ENCODE results near the gene PGM1. TPM values are rescaled to one million over a fixed set of nuclear protein-coding genes. Genes with fewer than 3 reads are reported as not detected.

PGM1 gene
- total and polyA plus RNA-seq, 2 experiments from 2014 or later, result 118 to 128 TPM

DNA sequence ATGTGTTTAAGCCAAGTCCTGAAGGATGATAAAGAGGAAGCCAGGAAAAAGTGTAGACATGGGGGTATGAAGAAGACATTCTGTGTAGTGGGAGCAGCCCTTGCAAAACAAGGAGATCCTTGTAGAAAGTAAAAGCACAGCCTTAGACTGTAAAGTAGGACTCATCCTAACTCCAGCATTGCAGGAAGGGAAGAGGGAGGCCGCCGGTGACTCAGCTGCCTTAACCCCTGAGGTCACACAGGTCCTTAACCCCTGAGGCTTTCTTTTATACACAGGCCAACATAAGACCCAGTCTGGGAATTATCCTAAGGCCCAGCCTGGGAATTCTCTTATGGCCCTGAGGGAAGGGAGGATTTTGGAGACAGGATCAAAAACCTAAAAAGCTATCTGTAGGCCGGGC lies 18.0 kb downstream of the PGM1 start:
- 89 to 97% methylated on average over 3 of the region's 3 CpGs for WGBS, 2 experiments (ENCODE audit: low coverage in 1 of 2, low lambda C conversion rate in 2 of 2, missing lambda C conversion rate in 2 of 2)
- TF ChIP-seq EZH2 (IDR thresholded peaks at IDR 0.05; ENCODE audit: insufficient read depth, poor library complexity, severe bottlenecking) (no peak), EZH2phosphoT487 (IDR thresholded peaks at IDR 0.05; ENCODE audit: insufficient read depth, low read depth) (no peak)
- Histone ChIP-seq H3K9ac (no peak overlapping the region), H3K9me3 (ENCODE audit: low read depth) (no peaks in the 10 kb centered on the region), H3K79me2 (ENCODE audit: insufficient read depth) (peaks cover 56% of the 10 kb centered on the region), H3F3A (ENCODE audit: insufficient read depth) (no peaks in the 10 kb centered on the region), H3K36me3 (ENCODE audit: low read depth) (no peaks in the 10 kb centered on the region), H4K20me1 (ENCODE audit: insufficient read depth) (no peaks in the 10 kb centered on the region), H3K4me3 (no peak overlapping the region), H3K4me1 (ENCODE audit: insufficient read depth) (0 out of 2 replicates have a peak, but pooled peaks cover 3% of the 10 kb centered on the region), H3K9me2 (ENCODE audit: insufficient read depth) (no peaks in the 10 kb centered on the region), H3K27me3 (replicated peaks; ENCODE audit: insufficient read depth) (no peaks in the 10 kb centered on the region), H3K4me2 (ENCODE audit: unreplicated experiment) (no peak overlapping the region), H2AFZ (no peak overlapping the region), H3K27ac (no peak overlapping the region)
- DNase-seq, result no peak
- in situ Hi-C loops (cut with MboI), result loop anchor here (25.0 kb wide), 1 partner anchor 626 kb away; no protein-coding TSS in a partner anchor

DNA sequence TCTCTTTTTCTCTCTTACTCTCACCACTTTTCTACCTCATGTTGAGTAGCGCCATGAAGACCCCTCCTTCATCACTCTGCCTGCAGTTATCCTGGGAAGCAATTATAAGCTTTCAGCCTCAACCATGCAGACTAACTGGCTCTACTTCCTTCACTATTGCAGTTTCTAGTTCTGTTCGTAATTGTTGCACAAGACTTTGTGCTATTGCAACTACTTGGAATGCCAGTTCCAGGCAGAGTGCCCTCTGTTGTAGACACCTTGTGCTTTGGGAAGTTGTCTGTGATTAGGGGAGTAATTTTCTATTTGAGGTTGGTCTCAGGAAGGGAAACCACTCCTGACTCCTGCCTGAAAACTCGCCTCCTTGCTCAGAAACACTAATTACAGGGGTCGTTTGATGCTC lies 19.4 kb downstream of the PGM1 start:
- no peaks in the 10 kb centered on the region for H3F3A ChIP-seq (ENCODE audit: insufficient read depth)
- no peaks in the 10 kb centered on the region for H3K9me2 ChIP-seq (ENCODE audit: insufficient read depth)
- H3K79me2 ChIP-seq (ENCODE audit: insufficient read depth), result peaks cover 56% of the 10 kb centered on the region
- no peak overlapping the region for H2AFZ ChIP-seq
- no peaks in the 10 kb centered on the region for H3K9me3 ChIP-seq (ENCODE audit: low read depth)
- H3K4me1 ChIP-seq (ENCODE audit: insufficient read depth), result peaks cover 3% of the 10 kb centered on the region
- no peaks in the 10 kb centered on the region for H3K36me3 ChIP-seq (ENCODE audit: low read depth)
- H4K20me1 ChIP-seq (ENCODE audit: insufficient read depth), result no peaks in the 10 kb centered on the region
- TF ChIP-seq EZH2phosphoT487 (IDR thresholded peaks at IDR 0.05; ENCODE audit: insufficient read depth, low read depth), result no peak
- peak; percentile 54 for DNase-seq
- in situ Hi-C loops (cut with MboI), result loop anchor here (25.0 kb wide), 1 partner anchor 625 kb away; no protein-coding TSS in a partner anchor
- H3K4me3 ChIP-seq, result no peak overlapping the region
- WGBS, 2 experiments (ENCODE audit: low coverage in 1 of 2, low lambda C conversion rate in 2 of 2, missing lambda C conversion rate in 2 of 2), result 77 to 81% methylated on average over 4 of the region's 4 CpGs
- H3K27me3 ChIP-seq (replicated peaks; ENCODE audit: insufficient read depth), result no peaks in the 10 kb centered on the region
- no peak overlapping the region for H3K4me2 ChIP-seq (ENCODE audit: unreplicated experiment)
- no peak overlapping the region for H3K27ac ChIP-seq
- no peak overlapping the region for H3K9ac ChIP-seq

DNA sequence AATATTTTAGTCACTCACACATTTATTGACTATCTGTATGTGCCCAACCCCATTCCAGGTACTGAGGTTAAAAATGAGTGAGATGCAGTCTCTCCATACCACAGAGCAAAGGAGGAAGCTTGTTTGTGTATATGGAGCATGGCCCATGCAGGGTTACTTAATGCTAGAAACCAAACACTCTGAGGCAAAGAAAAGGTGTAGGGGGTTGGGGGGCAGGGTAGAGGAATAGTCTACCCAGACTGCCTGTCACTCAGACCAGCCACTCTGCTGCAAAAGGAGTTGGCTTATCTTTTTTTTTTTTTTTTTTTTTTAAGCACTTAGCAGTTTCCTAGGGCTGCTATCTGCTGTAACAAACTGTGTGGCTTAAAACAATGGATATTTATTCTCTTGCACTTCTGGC lies 19.8 kb downstream of the PGM1 start:
- Histone ChIP-seq H3K4me2 (ENCODE audit: unreplicated experiment) (no peak overlapping the region), H3K9ac (no peak overlapping the region), H3K36me3 (ENCODE audit: low read depth) (no peaks in the 10 kb centered on the region), H2AFZ (no peak overlapping the region), H3K9me3 (ENCODE audit: low read depth) (no peaks in the 10 kb centered on the region), H4K20me1 (ENCODE audit: insufficient read depth) (no peaks in the 10 kb centered on the region), H3K9me2 (ENCODE audit: insufficient read depth) (no peaks in the 10 kb centered on the region), H3F3A (ENCODE audit: insufficient read depth) (peaks cover 4% of the 10 kb centered on the region; the same call in 1 of the 2 replicates), H3K27me3 (replicated peaks; ENCODE audit: insufficient read depth) (no peaks in the 10 kb centered on the region), H3K79me2 (ENCODE audit: insufficient read depth) (peaks cover 53% of the 10 kb centered on the region), H3K27ac (no peak overlapping the region), H3K4me1 (ENCODE audit: insufficient read depth) (peaks cover 7% of the 10 kb centered on the region), H3K4me3 (no peak overlapping the region)
- in situ Hi-C loops (cut with MboI), result loop anchor here (25.0 kb wide), 1 partner anchor 624 kb away; no protein-coding TSS in a partner anchor
- DNase-seq, result no peak
- TF ChIP-seq EZH2 (IDR thresholded peaks at IDR 0.05; ENCODE audit: insufficient read depth, poor library complexity, severe bottlenecking) (no peak), EZH2phosphoT487 (IDR thresholded peaks at IDR 0.05; ENCODE audit: insufficient read depth, low read depth) (no peak)

DNA sequence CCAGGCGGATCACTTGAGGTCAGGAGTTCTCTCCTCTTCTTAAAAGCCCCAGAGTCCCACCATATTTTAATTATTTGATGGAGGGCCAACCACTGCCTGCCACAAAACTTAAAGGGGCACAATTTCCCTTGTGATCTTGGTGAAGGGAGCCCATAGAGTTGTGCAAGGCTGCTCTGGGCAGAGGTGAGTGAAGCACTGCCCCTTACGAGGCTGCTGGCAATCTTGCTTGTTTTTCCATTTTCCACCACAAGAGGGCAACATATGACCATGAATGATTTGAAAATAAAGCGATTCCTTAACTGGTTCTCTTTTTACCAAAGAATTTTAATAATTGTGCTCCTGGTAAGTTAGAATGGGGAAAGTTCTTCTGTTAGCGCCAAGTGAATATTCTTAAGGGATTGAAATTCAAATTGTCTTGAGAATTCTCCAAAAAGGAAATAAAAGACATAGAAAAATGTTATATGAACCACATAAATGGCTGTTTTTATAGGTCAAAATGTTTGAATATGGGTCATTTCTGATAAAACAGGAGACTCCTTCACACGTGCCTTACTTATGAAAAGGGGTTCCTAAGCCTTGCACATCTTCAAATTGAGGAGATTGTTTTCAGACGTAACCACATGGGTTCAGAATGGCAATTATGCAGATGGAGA lies 22.7 kb downstream of the PGM1 start:
- WGBS, 2 experiments (ENCODE audit: low coverage in 1 of 2, low lambda C conversion rate in 2 of 2, missing lambda C conversion rate in 2 of 2), result 31 to 40% methylated on average over 6 of the region's 6 CpGs
- no peaks in the 10 kb centered on the region for H4K20me1 ChIP-seq (ENCODE audit: insufficient read depth)
- in situ Hi-C loops (cut with MboI), result loop anchor here (25.0 kb wide), 1 partner anchor 621 kb away; no protein-coding TSS in a partner anchor

More for the DNA sequence above, 22.7 kb downstream of the PGM1 start:
- Histone ChIP-seq H3K4me3 (no peak overlapping the region), H3K27me3 (replicated peaks; ENCODE audit: insufficient read depth) (no peaks in the 10 kb centered on the region), H3F3A (ENCODE audit: insufficient read depth) (peaks cover 4% of the 10 kb centered on the region; the same call in 1 of the 2 replicates), H3K4me2 (ENCODE audit: unreplicated experiment) (no peak overlapping the region), H3K9me2 (ENCODE audit: insufficient read depth) (no peaks in the 10 kb centered on the region), H3K4me1 (ENCODE audit: insufficient read depth) (peaks cover 13% of the 10 kb centered on the region), H3K9me3 (ENCODE audit: low read depth) (no peaks in the 10 kb centered on the region), H2AFZ (no peak overlapping the region), H3K79me2 (ENCODE audit: insufficient read depth) (peaks cover 37% of the 10 kb centered on the region), H3K9ac (no peak overlapping the region), H3K36me3 (ENCODE audit: low read depth) (no peaks in the 10 kb centered on the region), H3K27ac (no peak overlapping the region)
- DNase-seq, result peak; percentile 64
- TF ChIP-seq EZH2 (IDR thresholded peaks at IDR 0.05; ENCODE audit: insufficient read depth, poor library complexity, severe bottlenecking), result no peak
- TF ChIP-seq EZH2phosphoT487 (IDR thresholded peaks at IDR 0.05; ENCODE audit: insufficient read depth, low read depth), result no peak
